Measurements from ENCODE around the gene CD163L1. TPM values are rescaled to one million over a fixed set of nuclear protein-coding genes. Genes with fewer than 3 reads are reported as not detected.

The CD163L1 gene
- total RNA-seq (2022): 0.07 and 0.11 TPM in 2 replicates
- percentile 20 among the genes with signal in this experiment for Bru-seq, nascent RNA
- percentile 24 among the genes with signal in this experiment for BruChase-seq, experiment 1, labeled RNA remaining after a 2-hour chase
- BruChase-seq, experiment 2, labeled RNA remaining after a 6-hour chase: percentile 21 among the genes with signal in this experiment
- long read RNA-seq, partial matches to known transcripts: 1 of 2 reads
- long read RNA-seq, other reads (novel, unspliced or antisense): 1 of 2 reads

- Histone ChIP-seq H3K4me1 (no peaks in the 10 kb centered on the region), H3K27me3 (replicated peaks; ENCODE audit: control insufficient read depth, insufficient read depth, low read length) (no peaks in the 10 kb centered on the region), H3K4me3 (ENCODE audit: low read depth, low read length) (no peak within 1 kb of the TSS), H3K9me3 (peaks cover 4% of the 10 kb centered on the region; the same call in 1 of the 2 replicates), H3K36me3 (ENCODE audit: control insufficient read depth, insufficient read depth, low read length) (no peaks in the 10 kb centered on the region)
- Mint-ChIP-seq H3K27me3 (ENCODE audit: insufficient read depth, unreplicated experiment) (peaks cover 14% of the 10 kb centered on the region), H3K27ac (ENCODE audit: unreplicated experiment) (no peak within 1 kb of the TSS), H3K4me1 (ENCODE audit: low read depth, unreplicated experiment) (peaks cover 9% of the 10 kb centered on the region), H3K9me3 (ENCODE audit: unreplicated experiment) (peaks cover 8% of the 10 kb centered on the region), H3K4me3 (ENCODE audit: unreplicated experiment) (no peak within 1 kb of the TSS), H3K36me3 (ENCODE audit: insufficient read depth, unreplicated experiment) (peaks cover 6% of the 10 kb centered on the region)
- TF ChIP-seq, protein P1, sequence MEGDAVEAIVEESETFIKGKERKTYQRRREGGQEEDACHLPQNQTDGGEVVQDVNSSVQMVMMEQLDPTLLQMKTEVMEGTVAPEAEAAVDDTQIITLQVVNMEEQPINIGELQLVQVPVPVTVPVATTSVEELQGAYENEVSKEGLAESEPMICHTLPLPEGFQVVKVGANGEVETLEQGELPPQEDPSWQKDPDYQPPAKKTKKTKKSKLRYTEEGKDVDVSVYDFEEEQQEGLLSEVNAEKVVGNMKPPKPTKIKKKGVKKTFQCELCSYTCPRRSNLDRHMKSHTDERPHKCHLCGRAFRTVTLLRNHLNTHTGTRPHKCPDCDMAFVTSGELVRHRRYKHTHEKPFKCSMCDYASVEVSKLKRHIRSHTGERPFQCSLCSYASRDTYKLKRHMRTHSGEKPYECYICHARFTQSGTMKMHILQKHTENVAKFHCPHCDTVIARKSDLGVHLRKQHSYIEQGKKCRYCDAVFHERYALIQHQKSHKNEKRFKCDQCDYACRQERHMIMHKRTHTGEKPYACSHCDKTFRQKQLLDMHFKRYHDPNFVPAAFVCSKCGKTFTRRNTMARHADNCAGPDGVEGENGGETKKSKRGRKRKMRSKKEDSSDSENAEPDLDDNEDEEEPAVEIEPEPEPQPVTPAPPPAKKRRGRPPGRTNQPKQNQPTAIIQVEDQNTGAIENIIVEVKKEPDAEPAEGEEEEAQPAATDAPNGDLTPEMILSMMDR (IDR thresholded peaks at IDR 0.05; ENCODE audit: insufficient read depth in 1 of 2, low read depth in 1 of 2, low read length in 1 of 2, severe bottlenecking in 1 of 2, unreplicated experiment in 1 of 2): no peak
- no TSS peak for BruUV-seq (replicated peaks)
- intact Hi-C loops (cut with micrococcal nuclease; ENCODE audit: unreplicated experiment): no loop called here
- ChIA-PET POLR2A (no interaction called here), CTCF (no interaction called here)
- DNase-seq: no peak
These were observed at the start of gene CD163L1 for GRCh38 chr12:7444076-7444475. TSS of gene CD163L1 (minus strand) at chr12:7444153. CDS start at chr12:7444127, 26 bp downstream.

- 0 out of 2 replicates have a peak, but pooled peaks cover 4% of the 10 kb centered on the region for H3K9me3 ChIP-seq
- no peak for DNase-seq
- intact Hi-C loops (cut with micrococcal nuclease; ENCODE audit: unreplicated experiment): no loop called here
- no peak overlapping the region for H3K4me3 Mint-ChIP-seq (ENCODE audit: unreplicated experiment)
- H3K27ac Mint-ChIP-seq (ENCODE audit: unreplicated experiment): no peak overlapping the region
- ChIA-PET CTCF (no interaction called here), POLR2A (no interaction called here)
- H3K4me3 ChIP-seq (ENCODE audit: low read depth, low read length): peak overlapping the region; percentile 7; the same call in 1 of the 2 replicates
- peaks cover 18% of the 10 kb centered on the region for H3K4me1 ChIP-seq
- peaks cover 21% of the 10 kb centered on the region for H3K4me1 Mint-ChIP-seq (ENCODE audit: low read depth, unreplicated experiment)
- H3K36me3 ChIP-seq (ENCODE audit: control insufficient read depth, insufficient read depth, low read length): no peaks in the 10 kb centered on the region
- no peaks in the 10 kb centered on the region for H3K27me3 ChIP-seq (replicated peaks; ENCODE audit: control insufficient read depth, insufficient read depth, low read length)
- no TSS peak for BruUV-seq (replicated peaks)
- H3K27me3 Mint-ChIP-seq (ENCODE audit: insufficient read depth, unreplicated experiment): peaks cover 4% of the 10 kb centered on the region
- no peaks in the 10 kb centered on the region for H3K36me3 Mint-ChIP-seq (ENCODE audit: insufficient read depth, unreplicated experiment)
- H3K9me3 Mint-ChIP-seq (ENCODE audit: unreplicated experiment): peaks cover 7% of the 10 kb centered on the region
- TF ChIP-seq, protein P1 (IDR thresholded peaks at IDR 0.05; ENCODE audit: insufficient read depth in 1 of 2, low read depth in 1 of 2, low read length in 1 of 2, severe bottlenecking in 1 of 2, unreplicated experiment in 1 of 2): no peak
These were observed 49.1 kb upstream of the CD163L1 start for GRCh38 chr12:7493006-7493405.

DNA sequence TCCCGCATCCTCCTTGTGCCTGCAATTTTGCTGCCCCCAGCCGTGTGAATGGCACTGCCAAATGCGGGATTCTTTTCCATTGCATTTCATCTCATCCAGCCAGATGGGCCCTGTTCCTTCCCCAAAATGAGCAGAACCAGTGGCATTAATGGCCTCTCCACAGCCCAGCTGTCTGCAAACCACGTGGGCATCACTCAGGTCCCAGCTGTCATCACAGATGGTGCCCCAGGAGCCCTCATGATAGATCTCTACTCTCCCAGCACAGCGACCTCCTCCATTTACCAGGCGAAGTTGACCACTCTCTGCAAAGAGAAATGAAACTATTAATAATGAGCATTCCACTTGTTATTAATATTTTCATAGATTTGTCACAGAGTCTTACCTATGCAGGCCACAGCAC is 42.6 kb upstream of the CD163L1 start:
- TF ChIP-seq, protein P1 (IDR thresholded peaks at IDR 0.05; ENCODE audit: insufficient read depth in 1 of 2, low read depth in 1 of 2, low read length in 1 of 2, severe bottlenecking in 1 of 2, unreplicated experiment in 1 of 2): no peak
- Mint-ChIP-seq H3K4me1 (ENCODE audit: low read depth, unreplicated experiment) (peaks cover 14% of the 10 kb centered on the region), H3K27ac (ENCODE audit: unreplicated experiment) (no peak overlapping the region), H3K27me3 (ENCODE audit: insufficient read depth, unreplicated experiment) (peaks cover 4% of the 10 kb centered on the region), H3K4me3 (ENCODE audit: unreplicated experiment) (no peak overlapping the region), H3K9me3 (ENCODE audit: unreplicated experiment) (peaks cover 23% of the 10 kb centered on the region), H3K36me3 (ENCODE audit: insufficient read depth, unreplicated experiment) (peaks cover 9% of the 10 kb centered on the region)
- Histone ChIP-seq H3K36me3 (ENCODE audit: control insufficient read depth, insufficient read depth, low read length) (no peaks in the 10 kb centered on the region), H3K4me1 (peaks cover 14% of the 10 kb centered on the region), H3K9me3 (peaks cover 10% of the 10 kb centered on the region; the same call in 1 of the 2 replicates), H3K27me3 (replicated peaks; ENCODE audit: control insufficient read depth, insufficient read depth, low read length) (no peaks in the 10 kb centered on the region), H3K4me3 (ENCODE audit: low read depth, low read length) (no peak overlapping the region)
- intact Hi-C loops (cut with micrococcal nuclease; ENCODE audit: unreplicated experiment): no loop called here
- POLR2A ChIA-PET: no interaction called here
- DNase-seq: no peak
- BruUV-seq (replicated peaks): no TSS peak
- CTCF ChIA-PET: no interaction called here

Measured in Caco-2 (cell line).